ENCODE measurements around the gene PSMG2. TPM values are rescaled to one million over a fixed set of nuclear protein-coding genes. Genes with fewer than 3 reads are reported as not detected.
A peak's percentile ranks its signal among the peaks of the same experiment; 100 is the strongest.

Gene PSMG2
- 52.6 and 68.4 TPM in 2 replicates for total RNA-seq

- DNase-seq (ENCODE audit: low read depth in 2 of 2): peak; percentile 92 to 95
Observed at GRCh38 chr18:12702221-12703095, at the start of gene PSMG2, which contains the start of gene CEP76. Gene PSMG2 (plus strand): TSS chr18:12703042. CDS start chr18:12703108, 66 bp downstream. Gene CEP76 (minus strand): TSS chr18:12702723. CDS start chr18:12702548, 175 bp downstream.

- no peak for DNase-seq (ENCODE audit: low read depth in 2 of 2)
Observed at GRCh38 chr18:12654971-12655370, 47.9 kb upstream of the PSMG2 start.

- DNase-seq (ENCODE audit: low read depth in 2 of 2): peak; percentile 52 to 56
Observed at GRCh38 chr18:12656605-12656937, 46.3 kb upstream of the PSMG2 start.

- DNase-seq (ENCODE audit: low read depth in 2 of 2): peak; percentile 64 to 72
Observed at GRCh38 chr18:12656938-12657683, 45.7 kb upstream of the PSMG2 start.

GRCh38 chr18:12657684-12658425 is 45.0 kb upstream of the PSMG2 start, which contains the start of gene SPIRE1:
Gene SPIRE1 (minus strand): TSS chr18:12658107. CDS start chr18:12657866, 241 bp downstream.
- peak; percentile 74 to 79 for DNase-seq (ENCODE audit: low read depth in 2 of 2)

GRCh38 chr18:12658426-12659138 is 44.3 kb upstream of the PSMG2 start:
- peak in 1 of 2 donors; percentile 29 for DNase-seq (ENCODE audit: low read depth in 2 of 2)

GRCh38 chr18:12659904-12660605 is 42.8 kb upstream of the PSMG2 start:
- DNase-seq (ENCODE audit: low read depth in 2 of 2): peak; percentile 79 to 80

GRCh38 chr18:12668041-12668440 is 34.8 kb upstream of the PSMG2 start:
- no peak for DNase-seq (ENCODE audit: low read depth in 2 of 2)

GRCh38 chr18:12679183-12679786 is 23.6 kb upstream of the PSMG2 start:
- peak; percentile 83 to 92 for DNase-seq (ENCODE audit: low read depth in 2 of 2)

- DNase-seq (ENCODE audit: low read depth in 2 of 2): peak; percentile 43
Observed at GRCh38 chr18:12686100-12686499, 16.7 kb upstream of the PSMG2 start.

- no peak for DNase-seq (ENCODE audit: low read depth in 2 of 2)
Observed at GRCh38 chr18:12689256-12689850, 13.5 kb upstream of the PSMG2 start.

- no peak for DNase-seq (ENCODE audit: low read depth in 2 of 2)
Observed at GRCh38 chr18:12692206-12692605, 10.6 kb upstream of the PSMG2 start.

GRCh38 chr18:12694032-12694431 is 8.8 kb upstream of the PSMG2 start:
- DNase-seq (ENCODE audit: low read depth in 2 of 2): no peak

- DNase-seq (ENCODE audit: low read depth in 2 of 2): no peak
Observed at GRCh38 chr18:12699747-12700146, 3.1 kb upstream of the PSMG2 start.

GRCh38 chr18:12701161-12701560 is 1.7 kb upstream of the PSMG2 start:
- no peak for DNase-seq (ENCODE audit: low read depth in 2 of 2)

- no peak for DNase-seq (ENCODE audit: low read depth in 2 of 2)
Observed at GRCh38 chr18:12703096-12703567, 290 bp downstream of the PSMG2 start.

GRCh38 chr18:12703664-12704063 is 822 bp downstream of the PSMG2 start:
- DNase-seq (ENCODE audit: low read depth in 2 of 2): peak; percentile 15 to 45

- DNase-seq (ENCODE audit: low read depth in 2 of 2): no peak
Observed at GRCh38 chr18:12711446-12711845, 8.6 kb downstream of the PSMG2 start.

- DNase-seq (ENCODE audit: low read depth in 2 of 2): no peak
Observed at GRCh38 chr18:12721495-12722275, 18.8 kb downstream of the PSMG2 start.
